IMR-90 (cell line): ENCODE measurements around the gene KCNAB1.

ENCODE experiments used
- BHLHE40 ChIP-seq: fragments of 150-350 bp; IDR thresholded peaks from 2 replicates; pipeline ENCODE4 v1.6.1; 2016; ENCODE audit warnings: mild to moderate bottlenecking, low read depth, low read length
- CEBPB ChIP-seq: IDR thresholded peaks from 2 replicates; pipeline ENCODE4 v1.6.1; 2012; ENCODE audit warnings: low read depth, low read length, improper control_type of control experiment
- CHD1 ChIP-seq: IDR thresholded peaks from 2 replicates; pipeline ENCODE4 v1.6.1; 2012; ENCODE audit warnings: low read depth, low read length, improper control_type of control experiment
- CTCF ChIP-seq: conservative IDR thresholded peaks from 2 replicates; pipeline ENCODE4 v1.5.1; 2012; ENCODE audit warnings: mild to moderate bottlenecking, low read depth, low read length, improper control_type of control experiment
- FOS ChIP-seq: fragments of 150-350 bp; IDR thresholded peaks from 2 replicates; pipeline ENCODE4 v1.6.1; 2016; ENCODE audit warnings: low read depth, low read length
- MAFK ChIP-seq: IDR thresholded peaks from 2 replicates; pipeline ENCODE4 v1.6.1; 2012; ENCODE audit warnings: low read depth, low read length, improper control_type of control experiment
- MAZ ChIP-seq: IDR thresholded peaks from 2 replicates; pipeline ENCODE4 v1.6.1; 2012; ENCODE audit warnings: low read depth, mild to moderate bottlenecking, low read length, improper control_type of control experiment, moderate library complexity, borderline replicate concordance
- MXI1 ChIP-seq: IDR thresholded peaks from 2 replicates; pipeline ENCODE4 v1.6.1; 2012; ENCODE audit warnings: low read depth, mild to moderate bottlenecking, low read length, moderate library complexity, borderline replicate concordance
- POLR2A ChIP-seq: IDR thresholded peaks from 2 replicates; pipeline ENCODE4 v1.6.1; 2012; ENCODE audit warnings: mild to moderate bottlenecking, low read depth, low read length
- RAD21 ChIP-seq: IDR thresholded peaks from 2 replicates; pipeline ENCODE4 v1.6.1; 2012; ENCODE audit warnings: low read length, improper control_type of control experiment
- RFX5 ChIP-seq: IDR thresholded peaks from 2 replicates; pipeline ENCODE4 v1.8.0; 2012; ENCODE audit warnings: low read depth, mild to moderate bottlenecking, low read length, moderate library complexity
- SMC3 ChIP-seq: fragments of 150-350 bp; IDR thresholded peaks from 2 replicates; pipeline ENCODE4 v1.6.1; 2016; ENCODE audit warnings: low read depth, mild to moderate bottlenecking, antibody characterized with exemption, low read length, moderate library complexity
- TF ChIP-seq, protein P1 (sequence below): fragments of 150-350 bp; IDR thresholded peaks from 2 replicates; pipeline ENCODE4 v1.6.1; 2017; ENCODE audit warnings: mild to moderate bottlenecking, antibody characterized with exemption, low read length, low read depth
- TF ChIP-seq, protein P2 (sequence below): fragments of 150-350 bp; IDR thresholded peaks from 2 replicates; pipeline ENCODE4 v1.6.1; 2016; ENCODE audit warnings: low read depth, mild to moderate bottlenecking, low read length, moderate library complexity, borderline replicate concordance

DNA sequence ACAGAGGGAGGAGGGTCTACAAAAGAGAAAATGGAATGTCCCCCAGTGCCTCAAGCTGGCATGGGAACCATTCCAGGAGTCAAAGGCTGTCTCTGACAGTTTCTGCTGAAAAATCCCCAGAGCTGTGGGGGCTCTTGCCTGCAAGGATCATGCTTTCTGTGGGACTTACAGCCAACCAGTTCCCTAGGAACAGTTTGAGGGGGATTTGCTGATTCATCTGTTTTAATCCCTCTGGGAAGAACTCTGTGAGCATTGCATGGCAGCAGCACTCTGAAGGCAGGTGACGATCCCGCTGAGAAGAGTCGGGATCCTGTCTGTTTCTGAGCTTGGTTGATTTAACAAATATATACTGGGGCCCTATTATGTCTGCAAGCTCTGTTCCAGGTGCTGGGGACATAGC lies 258.5 kb downstream of the KCNAB1 start:
- TF ChIP-seq POLR2A, result no peak
- TF ChIP-seq RAD21, result no peak
- TF ChIP-seq CTCF, result no peak
- no peak for TF ChIP-seq MXI1
- no peak for TF ChIP-seq FOS
- TF ChIP-seq MAFK, result 0 out of 2 replicates have a peak, but pooled peaks have one; percentile 23
- no peak for TF ChIP-seq BHLHE40
- no peak for TF ChIP-seq CEBPB
- TF ChIP-seq, protein P1, sequence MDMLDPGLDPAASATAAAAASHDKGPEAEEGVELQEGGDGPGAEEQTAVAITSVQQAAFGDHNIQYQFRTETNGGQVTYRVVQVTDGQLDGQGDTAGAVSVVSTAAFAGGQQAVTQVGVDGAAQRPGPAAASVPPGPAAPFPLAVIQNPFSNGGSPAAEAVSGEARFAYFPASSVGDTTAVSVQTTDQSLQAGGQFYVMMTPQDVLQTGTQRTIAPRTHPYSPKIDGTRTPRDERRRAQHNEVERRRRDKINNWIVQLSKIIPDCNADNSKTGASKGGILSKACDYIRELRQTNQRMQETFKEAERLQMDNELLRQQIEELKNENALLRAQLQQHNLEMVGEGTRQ, result no peak
- TF ChIP-seq SMC3, result no peak
- no peak for TF ChIP-seq RFX5
- TF ChIP-seq CHD1, result no peak
- no peak for TF ChIP-seq MAZ
- TF ChIP-seq, protein P2, sequence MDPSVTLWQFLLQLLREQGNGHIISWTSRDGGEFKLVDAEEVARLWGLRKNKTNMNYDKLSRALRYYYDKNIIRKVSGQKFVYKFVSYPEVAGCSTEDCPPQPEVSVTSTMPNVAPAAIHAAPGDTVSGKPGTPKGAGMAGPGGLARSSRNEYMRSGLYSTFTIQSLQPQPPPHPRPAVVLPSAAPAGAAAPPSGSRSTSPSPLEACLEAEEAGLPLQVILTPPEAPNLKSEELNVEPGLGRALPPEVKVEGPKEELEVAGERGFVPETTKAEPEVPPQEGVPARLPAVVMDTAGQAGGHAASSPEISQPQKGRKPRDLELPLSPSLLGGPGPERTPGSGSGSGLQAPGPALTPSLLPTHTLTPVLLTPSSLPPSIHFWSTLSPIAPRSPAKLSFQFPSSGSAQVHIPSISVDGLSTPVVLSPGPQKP, result no peak
